HepG2 (cell line): ENCODE measurements around the gene ZNF865. TPM values are rescaled to one million over a fixed set of nuclear protein-coding genes. Genes with fewer than 3 reads are reported as not detected.

Experiments used
- AKNA ChIP-seq: sonication (generic); formaldehyde crosslinking; IDR thresholded peaks from 2 replicates; pipeline ENCODE4 v1.4.0; 2020; ENCODE audit warnings: missing genetic modification reagents, borderline replicate concordance
- CBX2 ChIP-seq, 2 experiments: fragments of 200-600 bp in 1 of 2; sonication (generic); formaldehyde crosslinking in 1 of 2; IDR thresholded peaks; 2 replicates each; pipeline versions ENCODE4 v1.7.0 to v1.8.1; 2018 to 2022; ENCODE audit warnings: low read depth in 2 of 2, low read length in 1 of 2, mild to moderate bottlenecking in 1 of 2, missing genetic modification reagents in 1 of 2
- ETV6 ChIP-seq: sonication (generic); formaldehyde crosslinking; conservative IDR thresholded peaks from 2 replicates; pipeline ENCODE4 v1.4.0; 2020; ENCODE audit warnings: missing genetic modification reagents
- HIC2 ChIP-seq: sonication (generic); formaldehyde crosslinking; IDR thresholded peaks from 2 replicates; pipeline ENCODE4 v1.9.0; 2022; ENCODE audit warnings: low read depth, missing genetic modification reagents
- HINFP ChIP-seq: sonication (generic); formaldehyde crosslinking; IDR thresholded peaks from 2 replicates; pipeline ENCODE4 v1.4.0; 2020; ENCODE audit warnings: low read depth, mild to moderate bottlenecking, missing genetic modification reagents
- HNF1A ChIP-seq, 2 experiments: sonication (generic) in 1 of 2; formaldehyde crosslinking in 1 of 2; IDR thresholded peaks; 2 replicates each; pipeline versions ENCODE4 v1.4.0 to v1.6.1; 2016 to 2020; ENCODE audit warnings: borderline replicate concordance in 1 of 2, low read depth in 1 of 2, mild to moderate bottlenecking in 1 of 2, missing genetic modification reagents in 1 of 2
- LRRFIP1 ChIP-seq: sonication (generic); formaldehyde crosslinking; conservative IDR thresholded peaks from 2 replicates; pipeline ENCODE4 v1.4.0; 2020; ENCODE audit warnings: missing genetic modification reagents
- RFX5 ChIP-seq: IDR thresholded peaks from 2 replicates; pipeline ENCODE4 v1.6.1; 2011; ENCODE audit warnings: low read depth, low read length, improper control_type of control experiment
- ZNF124 ChIP-seq: sonication (generic); formaldehyde crosslinking; IDR thresholded peaks from 2 replicates; pipeline ENCODE4 v1.4.0; 2020; ENCODE audit warnings: missing genetic modification reagents
- ZNF329 ChIP-seq: sonication (generic); formaldehyde crosslinking; IDR thresholded peaks from 2 replicates; pipeline ENCODE4 v1.9.0; 2021; ENCODE audit warnings: low read depth, mild to moderate bottlenecking, missing genetic modification reagents
- ZNF781 ChIP-seq: sonication (generic); formaldehyde crosslinking; IDR thresholded peaks from 2 replicates; pipeline ENCODE4 v1.5.1; 2020; ENCODE audit warnings: borderline replicate concordance, mild to moderate bottlenecking, missing genetic modification reagents; ENCODE audit errors: not compliant biosample characterization
- polyA plus RNA-seq, 8 experiments: library from polyadenylated mRNA; depleted of rRNA in 3 of 8; stranded (reverse) in 7 of 8; unstranded in 1 of 8; fragments of >200 nt; fragmentation: Illumina TruSeq in 4 of 8; extraction: Trizol in 4 of 8; gene quantifications; 2 replicates each; pipeline versions ENCODE4 v1.2.1 to v1.2.3, GENCODE V29; 2011 to 2016; ENCODE audit warnings: low read depth in 4 of 8, missing spikeins in 1 of 8, mixed read lengths in 1 of 8; ENCODE audit not compliant: insufficient read depth in 1 of 8
- total RNA-seq, 5 experiments: library from RNA; depleted of rRNA; stranded (reverse); fragments of >200 nt; fragmentation: Illumina TruSeq; extraction: Trizol; gene quantifications; 2 replicates each; pipeline ENCODE4 v1.2.3, GENCODE V29; 2016; ENCODE audit warnings: low read depth in 1 of 5

ZNF865 gene
- total and polyA plus RNA-seq, 2 of the 13 experiments (the other 11 are each of a cell fraction or from before 2014, with no cell fraction given) = 0.93 to 1.0 TPM

- TF ChIP-seq HNF1A (IDR thresholded peaks at IDR 0.05; ENCODE audit: low read depth) (no peak), HNF1A (CRISPR knock-in tag; IDR thresholded peaks at IDR 0.05; ENCODE audit: borderline replicate concordance) (0 out of 2 replicates have a peak, but pooled peaks have one; percentile 57), HIC2 (peak; percentile 63; the same call in 1 of the 2 replicates), ZNF329 (CRISPR knock-in tag) (no peak), CBX2 (IDR thresholded peaks at IDR 0.05; ENCODE audit: low read depth, low read length) (no peak), CBX2 (CRISPR knock-in tag; IDR thresholded peaks at IDR 0.05; ENCODE audit: low read depth) (no peak), RFX5 (peak; percentile 32; the same call in 1 of the 2 replicates), AKNA (no peak), ETV6 (CRISPR knock-in tag) (0 out of 2 replicates have a peak, but pooled peaks have one; percentile 47), ZNF124 (CRISPR knock-in tag) (peak; percentile 33; the same call in 1 of the 2 replicates), HINFP (CRISPR knock-in tag) (0 out of 2 replicates have a peak, but pooled peaks have one; percentile 20), ZNF781 (CRISPR knock-in tag) (no peak), LRRFIP1 (no peak)
Observed at GRCh38 chr19:55653651-55654322, 48.3 kb downstream of the ZNF865 start (continued).
